Keratinocyte (primary cell): Measurements from ENCODE around the gene CUX1.

Experiments
- CTCF ChIP-seq, 3 experiments: IDR thresholded peaks in 1 of 3; conservative IDR thresholded peaks in 1 of 3; optimal IDR thresholded peaks in 1 of 3; 2 replicates in 2 of 3; 3 replicates in 1 of 3; pipeline versions ENCODE3 to v1.5.1; 2011; ENCODE audit warnings: low read length in 3 of 3, mild to moderate bottlenecking in 3 of 3, moderate library complexity in 2 of 3, control low read depth in 1 of 3, inconsistent platforms in 1 of 3; ENCODE audit not compliant: insufficient read depth in 2 of 3; ENCODE audit errors: extremely low read depth in 1 of 3
- EZH2 ChIP-seq: IDR thresholded peaks from one replicate; pipeline ENCODE4 v1.6.1; 2012; ENCODE audit warnings: inconsistent platforms, mild to moderate bottlenecking, low read length, moderate library complexity

GRCh38 chr7:102040569-102040968 lies 223.1 kb downstream of the CUX1 start:
- TF ChIP-seq CTCF (optimal IDR thresholded peaks at IDR 0.05 in 1 of 3, IDR thresholded peaks at IDR 0.05 in 1 of 3, conservative IDR thresholded peaks at IDR 0.05 in 1 of 3; ENCODE audit: extremely low read depth in 1 of 3, insufficient read depth in 2 of 3, low read length in 3 of 3), result no peak
- no peak for TF ChIP-seq EZH2
